AG04449 (cell line): ENCODE results near the gene TRAF7.

Source experiments
- CTCF ChIA-PET: fragments of 350-600 bp; formaldehyde crosslinking; extraction: SDS; loops from one replicate; lab custom pipeline; 2021; ENCODE audit warnings: antibody characterized with exemption; lab: Yijun Ruan, JAX
- POLR2A ChIA-PET: fragments of 400-600, 350-600 bp; formaldehyde crosslinking; extraction: SDS; loops from one replicate; lab custom pipeline; 2020; ENCODE audit warnings: antibody characterized with exemption, inconsistent platforms; lab: Yijun Ruan, JAX
- DNase-seq: peaks from one replicate; pipeline ENCODE4 v3.0.0-alpha.2; 2010; ENCODE audit warnings: low read depth, low spot score
- H3K4me3 ChIP-seq: 2 replicates; pipeline ENCODE4 v1.5.1; 2011; ENCODE audit warnings: low read depth, mild to moderate bottlenecking, control low read depth, low read length
- TF ChIP-seq, protein P1 (sequence below): IDR thresholded peaks from one replicate; pipeline ENCODE4 v1.5.1; 2011; ENCODE audit warnings: mild to moderate bottlenecking, moderate library complexity, low read length, control low read depth, inconsistent platforms; ENCODE audit not compliant: insufficient read depth; ENCODE audit errors: missing control alignments

Gene TRAF7

DNA sequence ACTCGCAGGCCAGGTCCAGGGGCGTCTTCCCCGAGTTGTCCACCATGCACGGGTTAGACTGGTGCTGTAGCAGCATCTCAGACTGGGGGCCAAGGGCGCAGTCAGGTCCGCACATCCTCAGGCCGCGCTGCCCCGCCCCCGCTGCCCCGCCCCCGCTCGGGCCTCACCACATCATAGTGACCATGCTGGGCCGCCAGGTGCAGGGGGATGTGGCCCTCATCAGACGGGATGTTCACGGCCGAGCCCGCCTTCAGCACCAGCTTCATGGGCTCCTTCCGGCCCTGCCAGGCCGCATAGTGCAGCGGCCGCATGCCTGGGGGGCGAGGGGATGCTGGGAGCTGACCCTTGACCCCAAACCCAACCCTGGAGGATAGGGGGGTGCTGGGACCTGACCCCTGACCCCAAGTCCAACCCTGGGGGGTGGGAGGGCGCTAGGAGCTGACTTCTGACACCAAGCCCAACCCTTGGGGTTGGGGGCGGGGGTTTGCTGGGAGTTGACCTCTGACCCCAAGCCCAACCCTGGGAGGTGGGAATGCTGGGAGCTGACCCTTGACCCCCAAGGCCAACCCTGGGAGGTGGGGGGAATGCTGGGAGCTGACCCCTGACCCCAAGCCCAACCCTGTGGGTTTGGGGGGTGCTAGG is 33.8 kb downstream of the TRAF7 start:
- TF ChIP-seq, protein P1, sequence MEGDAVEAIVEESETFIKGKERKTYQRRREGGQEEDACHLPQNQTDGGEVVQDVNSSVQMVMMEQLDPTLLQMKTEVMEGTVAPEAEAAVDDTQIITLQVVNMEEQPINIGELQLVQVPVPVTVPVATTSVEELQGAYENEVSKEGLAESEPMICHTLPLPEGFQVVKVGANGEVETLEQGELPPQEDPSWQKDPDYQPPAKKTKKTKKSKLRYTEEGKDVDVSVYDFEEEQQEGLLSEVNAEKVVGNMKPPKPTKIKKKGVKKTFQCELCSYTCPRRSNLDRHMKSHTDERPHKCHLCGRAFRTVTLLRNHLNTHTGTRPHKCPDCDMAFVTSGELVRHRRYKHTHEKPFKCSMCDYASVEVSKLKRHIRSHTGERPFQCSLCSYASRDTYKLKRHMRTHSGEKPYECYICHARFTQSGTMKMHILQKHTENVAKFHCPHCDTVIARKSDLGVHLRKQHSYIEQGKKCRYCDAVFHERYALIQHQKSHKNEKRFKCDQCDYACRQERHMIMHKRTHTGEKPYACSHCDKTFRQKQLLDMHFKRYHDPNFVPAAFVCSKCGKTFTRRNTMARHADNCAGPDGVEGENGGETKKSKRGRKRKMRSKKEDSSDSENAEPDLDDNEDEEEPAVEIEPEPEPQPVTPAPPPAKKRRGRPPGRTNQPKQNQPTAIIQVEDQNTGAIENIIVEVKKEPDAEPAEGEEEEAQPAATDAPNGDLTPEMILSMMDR = no peak
- ChIA-PET POLR2A (interaction anchor here (1.0 to 1.4 kb wide), 3 partner anchors 34 to 224 kb away, joined by 3 read pairs; partner anchors contain the start of genes RPS2 and TRAF7), CTCF (no interaction called here)
- no peak for DNase-seq
- H3K4me3 ChIP-seq = no peak overlapping the region

DNA sequence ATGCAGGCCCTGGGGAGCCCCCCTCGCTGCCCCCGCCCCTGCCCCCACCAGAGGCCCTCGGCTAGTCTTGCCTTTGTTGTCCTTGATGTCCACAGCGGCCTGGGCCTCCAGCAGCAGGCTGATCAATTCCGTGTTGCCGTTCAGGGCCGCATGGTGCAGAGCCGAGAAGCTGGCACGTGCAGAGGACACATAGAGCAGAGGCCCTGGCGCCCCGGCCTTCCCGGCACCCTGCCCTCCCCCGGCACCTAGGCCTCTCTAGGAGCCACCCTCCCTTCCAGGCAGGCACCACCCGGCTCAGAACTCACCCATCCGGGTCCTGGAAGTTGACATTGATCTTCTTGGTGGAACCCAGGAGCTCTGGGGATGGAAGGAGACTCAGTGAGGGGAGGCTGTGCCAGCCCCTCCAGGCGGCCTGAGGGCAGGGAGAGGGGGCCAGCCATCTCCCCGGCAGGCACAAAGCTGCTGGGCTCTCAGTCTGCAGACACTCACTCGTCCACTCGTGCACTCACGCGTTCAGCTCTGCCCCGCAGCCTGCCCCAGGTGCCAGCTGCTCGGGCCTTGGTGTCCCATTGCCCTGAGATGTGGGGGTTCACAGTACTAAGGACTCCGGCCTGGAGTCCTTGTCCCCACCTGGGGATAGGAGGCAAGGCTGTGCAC is 34.5 kb downstream of the TRAF7 start:
- POLR2A ChIA-PET = interaction anchor here (1.0 kb wide), 2 partner anchors 35 to 225 kb away, joined by 3 read pairs; partner anchors contain the start of genes RPS2 and TRAF7
- TF ChIP-seq, protein P1 = no peak
- no peak for DNase-seq
- H3K4me3 ChIP-seq = no peak overlapping the region
- CTCF ChIA-PET = no interaction called here

DNA sequence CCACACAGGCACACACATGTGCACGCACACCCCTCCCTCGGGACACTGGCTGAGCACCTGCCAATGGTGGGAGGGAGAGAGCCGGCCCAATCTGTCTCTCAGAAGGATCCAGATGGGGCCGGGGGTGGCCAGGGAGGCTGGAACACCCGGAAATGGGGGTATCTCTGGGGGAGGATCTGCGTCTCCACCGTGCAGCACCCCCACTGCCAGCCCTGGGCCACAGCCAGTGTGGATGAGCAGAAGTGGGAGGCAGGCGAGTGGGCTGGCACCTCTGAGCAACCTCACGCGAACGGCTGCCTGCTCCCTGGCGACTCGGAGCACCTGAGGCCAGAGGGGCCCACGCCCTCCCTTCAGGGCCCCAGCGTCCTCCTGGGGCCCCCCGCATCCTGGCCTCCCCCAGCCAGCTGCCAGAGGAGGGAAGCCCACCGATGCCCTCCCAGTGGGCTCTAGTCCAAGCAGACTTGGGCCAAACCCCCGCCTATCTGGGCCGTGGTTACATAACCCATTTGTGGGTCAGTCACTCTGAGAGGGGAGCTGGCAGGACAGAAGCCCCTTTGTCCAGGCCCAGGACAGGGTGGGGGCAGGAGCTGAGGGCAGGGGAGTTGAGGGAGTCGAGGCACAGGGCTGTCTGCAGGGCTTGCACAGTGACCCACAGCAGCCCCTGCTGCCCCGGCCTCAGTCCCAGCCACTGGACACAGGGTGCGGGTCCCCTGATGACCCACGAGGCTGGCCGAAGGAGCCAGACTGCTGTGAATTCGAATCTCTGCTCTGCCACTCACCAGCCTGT is 35.3 kb downstream of the TRAF7 start:
- H3K4me3 ChIP-seq = no peak overlapping the region
- CTCF ChIA-PET = no interaction called here
- POLR2A ChIA-PET = interaction anchor here (1.0 kb wide), 2 partner anchors 35 to 226 kb away, joined by 3 read pairs; partner anchors contain the start of genes RPS2 and TRAF7
- no peak for DNase-seq
- TF ChIP-seq, protein P1 = no peak

DNA sequence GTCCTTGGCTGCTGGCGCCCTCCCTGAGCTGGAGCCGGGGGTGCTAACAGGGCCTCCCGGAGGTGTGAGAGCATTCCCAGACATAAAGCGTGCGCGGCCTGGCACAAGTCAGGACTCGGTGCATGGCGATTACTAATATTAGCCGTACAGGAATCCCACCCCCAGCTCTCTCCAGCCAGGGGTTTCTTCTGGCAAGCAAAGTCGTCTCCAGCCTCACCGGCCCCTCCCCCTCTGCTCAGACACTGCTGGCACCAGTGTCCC is 35.8 kb downstream of the TRAF7 start:
- ChIA-PET POLR2A (no interaction called here), CTCF (no interaction called here)
- TF ChIP-seq, protein P1 = no peak
- DNase-seq = no peak
- no peak overlapping the region for H3K4me3 ChIP-seq

DNA sequence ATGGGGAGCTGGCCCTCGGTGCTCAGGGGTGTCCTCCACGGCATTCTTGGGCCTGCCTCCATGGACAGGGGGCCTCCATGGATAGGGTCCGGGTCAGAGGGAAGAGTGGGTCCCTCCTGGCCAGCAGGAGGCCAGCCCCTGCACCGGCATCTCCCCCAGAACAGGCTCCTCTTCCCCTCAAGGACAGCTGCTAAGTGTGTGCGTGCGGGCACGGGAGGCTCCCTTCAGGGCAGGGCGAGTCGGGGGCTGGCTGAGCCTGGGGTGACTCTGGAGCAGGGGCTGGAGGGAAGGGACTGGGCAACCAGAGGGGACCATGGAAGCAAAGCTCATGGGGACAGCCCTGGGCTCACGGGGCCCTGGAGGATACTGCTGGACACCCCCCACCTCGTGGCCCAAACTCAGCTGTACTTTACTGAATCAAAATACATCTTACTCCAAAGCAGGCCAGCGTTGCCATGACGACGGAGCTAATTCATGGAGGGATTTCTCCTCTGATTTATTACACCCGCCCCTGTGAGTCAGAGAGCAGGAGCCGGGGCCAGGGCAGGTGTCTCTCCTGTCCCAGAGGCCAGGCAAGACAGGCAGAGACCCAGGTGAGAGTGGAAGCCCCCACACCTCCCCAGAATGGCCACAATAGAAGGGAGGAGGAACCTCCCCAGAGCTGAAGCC is 38.7 kb downstream of the TRAF7 start:
- TF ChIP-seq, protein P1 = no peak
- no peak for DNase-seq
- H3K4me3 ChIP-seq = no peak overlapping the region
- ChIA-PET CTCF (interaction anchor here (1.6 to 2.1 kb wide), 4 partner anchors 9 to 57 kb away, joined by 3 to 10 read pairs (median 6); partner anchors contain the start of gene ECI1), POLR2A (interaction anchor here (0.6 to 1.9 kb wide), 2 partner anchors 11 to 39 kb away, joined by 3 to 11 read pairs; partner anchors contain the start of gene TRAF7)
